HepG2 (cell line): ENCODE results near the gene PDE8B. TPM values are rescaled to one million over a fixed set of nuclear protein-coding genes. Genes with fewer than 3 reads are reported as not detected.

ENCODE experiments used
- ATAC-seq: fragments of 200-7000 bp; cut with Tn5 transposase; 3 replicates; pipeline ENCODE4 v1.9.1; 2020; ENCODE audit warnings: mild to moderate bottlenecking, moderate library complexity
- BruUV-seq: library from RNA; stranded (reverse); fragments of 400-500 nt; replicated peaks from 2 replicates; lab custom pipeline; 2021; lab: Mats Ljungman, UMichigan
- CTCF ChIA-PET: fragments of 300-600 bp; formaldehyde crosslinking; extraction: SDS; loops from one replicate; lab custom pipeline; 2021; ENCODE audit warnings: low total read pairs, inconsistent platforms, low intra/inter-chr PET ratio; lab: Yijun Ruan, JAX
- POLR2A ChIA-PET: fragments of 350-600 bp; sonication (Branson Sonifier 250); formaldehyde crosslinking; loops from one replicate; lab custom pipeline; 2020; ENCODE audit warnings: antibody characterized with exemption, inconsistent platforms; lab: Yijun Ruan, JAX
- DNase-seq: peaks from one replicate; pipeline ENCODE4 v3.0.0-alpha.2; 2015; ENCODE audit warnings: low spot score
- FAIRE-seq: peaks from 3 replicates; lab custom pipeline; 2011; peaks lifted over from hg19 to GRCh38; lab: Jason Lieb, UNC
- H2AFZ ChIP-seq: one replicate; pipeline ENCODE4 v1.6.1; 2011; ENCODE audit warnings: low read length, inconsistent platforms
- H3K27ac ChIP-seq: fragments of 300-600 bp; 3 replicates; pipeline ENCODE4 v1.8.0; 2011; ENCODE audit warnings: mixed run types, mild to moderate bottlenecking, mixed read lengths, low read length, inconsistent platforms; ENCODE audit not compliant: insufficient read depth; ENCODE audit errors: extremely low read length
- H3K27me3 ChIP-seq, 2 experiments: fragments of 200-600 bp in 1 of 2; 2 replicates in 1 of 2; 3 replicates in 1 of 2; pipeline versions ENCODE4 v1.6.0 to v1.8.0; 2011; ENCODE audit warnings: low read length in 2 of 2, mild to moderate bottlenecking in 2 of 2, moderate library complexity in 2 of 2, inconsistent platforms in 1 of 2; ENCODE audit not compliant: insufficient read depth in 2 of 2, control insufficient read depth in 1 of 2
- H3K36me3 ChIP-seq, 2 experiments: fragments of 200-600 bp in 1 of 2; replicated peaks in 1 of 2; 2 replicates in 1 of 2; 3 replicates in 1 of 2; pipeline versions ENCODE4 v1.5.1 to v1.8.0; 2011; ENCODE audit warnings: low read length in 2 of 2, inconsistent platforms in 1 of 2; ENCODE audit not compliant: insufficient read depth in 2 of 2, control insufficient read depth in 1 of 2
- H3K4me1 ChIP-seq: 2 replicates; pipeline ENCODE4 v1.5.1; 2012; ENCODE audit warnings: low read length, inconsistent platforms; ENCODE audit not compliant: insufficient read depth
- H3K4me2 ChIP-seq: 2 replicates; pipeline ENCODE4 v1.6.0; 2011; ENCODE audit warnings: low read depth, low read length, inconsistent platforms
- H3K4me3 ChIP-seq, 3 experiments: fragments of 200-600 bp in 1 of 3; sonication (generic), shearing (Covaris generic) in 1 of 3; replicated peaks in 1 of 3; 2 replicates each; pipeline ENCODE4 v1.5.1; 2011 to 2016; ENCODE audit warnings: low read length in 3 of 3, inconsistent platforms in 2 of 3, low read depth in 2 of 3, mild to moderate bottlenecking in 2 of 3, control low read depth in 1 of 3, mixed read lengths in 1 of 3; ENCODE audit not compliant: insufficient read depth in 1 of 3
- H3K79me2 ChIP-seq: one replicate; pipeline ENCODE4 v1.6.1; 2011; ENCODE audit warnings: low read length, inconsistent platforms; ENCODE audit not compliant: insufficient read depth
- H3K9ac ChIP-seq: 2 replicates; pipeline ENCODE4 v1.6.0; 2011; ENCODE audit warnings: mild to moderate bottlenecking, low read depth, low read length, inconsistent platforms; ENCODE audit not compliant: insufficient read depth
- H3K9me3 ChIP-seq: 2 replicates; pipeline ENCODE4 v1.5.1; 2012; ENCODE audit warnings: mild to moderate bottlenecking, low read length
- H4K20me1 ChIP-seq: 2 replicates; pipeline ENCODE4 v1.6.0; 2011; ENCODE audit warnings: inconsistent platforms, mild to moderate bottlenecking, low read length, moderate library complexity; ENCODE audit not compliant: insufficient read depth
- ATF7 ChIP-seq, 2 experiments: fragments of 450-650 bp in 1 of 2; sonication (generic) in 1 of 2; formaldehyde crosslinking in 1 of 2; IDR thresholded peaks; 2 replicates each; pipeline versions ENCODE4 v1.4.0 to v1.6.1; 2016 to 2020; ENCODE audit warnings: antibody characterized with exemption in 1 of 2, mild to moderate bottlenecking in 1 of 2, missing genetic modification reagents in 1 of 2
- BORCS8-MEF2B ChIP-seq: sonication (generic); formaldehyde crosslinking; IDR thresholded peaks from 2 replicates; pipeline ENCODE4 v1.8.0; 2022; ENCODE audit warnings: mild to moderate bottlenecking, missing genetic modification reagents
- CEBPB ChIP-seq: IDR thresholded peaks from 2 replicates; pipeline ENCODE4 v1.6.1; 2011; ENCODE audit warnings: low read depth, low read length, improper control_type of control experiment, borderline replicate concordance
- HOXA3 ChIP-seq: sonication (generic); formaldehyde crosslinking; IDR thresholded peaks from 2 replicates; pipeline ENCODE4 v1.5.0; 2020; ENCODE audit warnings: missing genetic modification reagents
- KDM5B ChIP-seq: sonication (generic); formaldehyde crosslinking; IDR thresholded peaks from 2 replicates; pipeline ENCODE4 v1.4.0; 2020; ENCODE audit warnings: missing genetic modification reagents, mild to moderate bottlenecking, borderline replicate concordance
- KLF6 ChIP-seq: IDR thresholded peaks from 2 replicates; pipeline ENCODE4 v1.8.0; 2016; ENCODE audit warnings: missing biosample characterization, missing genetic modification reagents
- MLLT10 ChIP-seq: sonication (generic); formaldehyde crosslinking; IDR thresholded peaks from 2 replicates; pipeline ENCODE4 v1.4.0; 2020; ENCODE audit warnings: missing genetic modification reagents
- ZBTB1 ChIP-seq: sonication (generic); formaldehyde crosslinking; IDR thresholded peaks from 2 replicates; pipeline ENCODE4 v1.4.0; 2020; ENCODE audit warnings: missing genetic modification reagents, borderline replicate concordance
- ZBTB38 ChIP-seq: sonication (generic); formaldehyde crosslinking; IDR thresholded peaks from 2 replicates; pipeline ENCODE4 v1.5.1; 2020; ENCODE audit warnings: mild to moderate bottlenecking, missing genetic modification reagents
- WGBS: methylation state at CpG from one replicate; pipeline ENCODE4 v1.1.6; 2017; ENCODE audit warnings: low lambda C conversion rate; 5-methylcytosine and 5-hydroxymethylcytosine counted together
- in situ Hi-C: cut with HindIII; loops from 2 replicates; pipeline ENCODE4 v1.10.0; 2017; ENCODE audit warnings: low pct_unique_long_range_greater_than_20kb; ENCODE audit not compliant: extremely low pct_ligation_motif_present
- intact Hi-C: fragments of 100-400 bp; cut with micrococcal nuclease; formaldehyde crosslinking; loops from one replicate; pipeline ENCODE4 v1.10.0; 2022; ENCODE audit not compliant: unreplicated experiment
- polyA plus RNA-seq, 8 experiments: library from polyadenylated mRNA; depleted of rRNA in 3 of 8; stranded (reverse) in 7 of 8; unstranded in 1 of 8; fragments of >200 nt; fragmentation: Illumina TruSeq in 4 of 8; extraction: Trizol in 4 of 8; gene quantifications; 2 replicates each; pipeline versions ENCODE4 v1.2.1 to v1.2.3, GENCODE V29; 2011 to 2016; ENCODE audit warnings: low read depth in 4 of 8, missing spikeins in 1 of 8, mixed read lengths in 1 of 8; ENCODE audit not compliant: insufficient read depth in 1 of 8
- total RNA-seq, 5 experiments: library from RNA; depleted of rRNA; stranded (reverse); fragments of >200 nt; fragmentation: Illumina TruSeq; extraction: Trizol; gene quantifications; 2 replicates each; pipeline ENCODE4 v1.2.3, GENCODE V29; 2016; ENCODE audit warnings: low read depth in 1 of 5
- TF ChIP-seq, protein P1 (sequence below): sonication (generic); formaldehyde crosslinking; IDR thresholded peaks from 2 replicates; pipeline ENCODE4 v1.4.0; 2020; ENCODE audit warnings: missing genetic modification reagents

Gene PDE8B
- total and polyA plus RNA-seq, 2 of the 13 experiments (the other 11 are each of a cell fraction or from before 2014, with no cell fraction given) = 0.07 TPM; not detected in 1

- no peak for TF ChIP-seq ZBTB38
- TF ChIP-seq KLF6 = no peak
- no peak for TF ChIP-seq ZBTB1 (CRISPR knock-in tag)
- TF ChIP-seq, protein P1, sequence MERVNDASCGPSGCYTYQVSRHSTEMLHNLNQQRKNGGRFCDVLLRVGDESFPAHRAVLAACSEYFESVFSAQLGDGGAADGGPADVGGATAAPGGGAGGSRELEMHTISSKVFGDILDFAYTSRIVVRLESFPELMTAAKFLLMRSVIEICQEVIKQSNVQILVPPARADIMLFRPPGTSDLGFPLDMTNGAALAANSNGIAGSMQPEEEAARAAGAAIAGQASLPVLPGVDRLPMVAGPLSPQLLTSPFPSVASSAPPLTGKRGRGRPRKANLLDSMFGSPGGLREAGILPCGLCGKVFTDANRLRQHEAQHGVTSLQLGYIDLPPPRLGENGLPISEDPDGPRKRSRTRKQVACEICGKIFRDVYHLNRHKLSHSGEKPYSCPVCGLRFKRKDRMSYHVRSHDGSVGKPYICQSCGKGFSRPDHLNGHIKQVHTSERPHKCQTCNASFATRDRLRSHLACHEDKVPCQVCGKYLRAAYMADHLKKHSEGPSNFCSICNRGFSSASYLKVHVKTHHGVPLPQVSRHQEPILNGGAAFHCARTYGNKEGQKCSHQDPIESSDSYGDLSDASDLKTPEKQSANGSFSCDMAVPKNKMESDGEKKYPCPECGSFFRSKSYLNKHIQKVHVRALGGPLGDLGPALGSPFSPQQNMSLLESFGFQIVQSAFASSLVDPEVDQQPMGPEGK (CRISPR knock-in tag) = no peak
- no peak for TF ChIP-seq MLLT10 (CRISPR knock-in tag)
- TF ChIP-seq BORCS8-MEF2B (CRISPR knock-in tag) = no peak
- no peak for TF ChIP-seq HOXA3 (CRISPR knock-in tag)
Measured at GRCh38 chr5:77175231-77175630, 35.2 kb upstream of the PDE8B start (continued).

- 45% methylated on average over 5 of the region's 5 CpGs for WGBS
- no TSS peak for BruUV-seq
- FAIRE-seq = no peak
- no peaks in the 10 kb centered on the region for H4K20me1 ChIP-seq
- no peak overlapping the region for H2AFZ ChIP-seq
- H3K9ac ChIP-seq = no peak overlapping the region
- TF ChIP-seq KDM5B (CRISPR knock-in tag) = no peak
- peak; percentile 36; the same call in 1 of the 2 replicates for TF ChIP-seq CEBPB
- peak; percentile 57 for TF ChIP-seq ATF7 (IDR thresholded peaks at IDR 0.05)
- no peak for TF ChIP-seq ATF7 (CRISPR knock-in tag; IDR thresholded peaks at IDR 0.05)
- TF ChIP-seq, all 625 proteins: peak for 2
- intact Hi-C loops = no loop called here
- Histone ChIP-seq H3K4me3 (no peak overlapping the region), H3K36me3 (no peaks in the 10 kb centered on the region), H3K9me3 (no peaks in the 10 kb centered on the region), H3K27ac (no peak overlapping the region), H3K27me3 (peaks cover 4 to 38% of the 10 kb centered on the region in 2 experiments; a peak in 4 of 5 replicates), H3K4me2 (no peak overlapping the region), H3K4me1 (peaks cover 3% of the 10 kb centered on the region), H3K79me2 (no peaks in the 10 kb centered on the region)
- ATAC-seq (no peak), DNase-seq (no peak)
- in situ Hi-C loops = no loop called here
- ChIA-PET POLR2A (no interaction called here), CTCF (no interaction called here)
Measured at GRCh38 chr5:77176429-77176828, 34.1 kb upstream of the PDE8B start.
